Epidermal melanocyte (primary cell): Measurements from ENCODE around the gene PVR.
"Not testable (repeated sequence)": the region's sequence is repeated elsewhere in the genome, so short reads cannot be mapped to it uniquely, and the experiment has no call there.

ENCODE experiments used
- DNase-seq: peaks from one replicate; pipeline ENCODE4 v3.0.0; 2011; ENCODE audit warnings: low spot score; ENCODE audit not compliant: insufficient read length

Gene PVR

GRCh38 chr19:44698492-44699201 is 54.9 kb downstream of the PVR start, which contains the start of gene CEACAM16:
TSS of gene CEACAM16 (plus strand) at chr19:44699151. CDS start at chr19:44701457, 2,306 bp downstream.
- DNase-seq: no peak

GRCh38 chr19:44700547-44700946 is 56.8 kb downstream of the PVR start:
- no peak for DNase-seq

GRCh38 chr19:44701228-44701627 is 57.5 kb downstream of the PVR start:
- DNase-seq: no peak

GRCh38 chr19:44702551-44703176 is 59.0 kb downstream of the PVR start:
- no peak for DNase-seq

- no peak for DNase-seq
These were observed 59.8 kb downstream of the PVR start for GRCh38 chr19:44703336-44704078.

GRCh38 chr19:44704982-44705381 is 61.3 kb downstream of the PVR start:
- DNase-seq: no peak

- DNase-seq: no peak
These were observed 61.8 kb downstream of the PVR start for GRCh38 chr19:44705502-44706010.

GRCh38 chr19:44706506-44707236 is 63.0 kb downstream of the PVR start:
- DNase-seq: no peak

- DNase-seq: no peak
These were observed 64.1 kb downstream of the PVR start for GRCh38 chr19:44707794-44708193.

GRCh38 chr19:44708940-44709339 is 65.2 kb downstream of the PVR start:
- no peak for DNase-seq

GRCh38 chr19:44709434-44710266 is 65.9 kb downstream of the PVR start:
- not testable (repeated sequence) for DNase-seq

- no peak for DNase-seq
These were observed 66.8 kb downstream of the PVR start for GRCh38 chr19:44710483-44710882.

GRCh38 chr19:44712864-44713515 is 69.3 kb downstream of the PVR start:
- DNase-seq: no peak
